ENCODE data around the gene TMEM121.

The TMEM121 gene

DNA sequence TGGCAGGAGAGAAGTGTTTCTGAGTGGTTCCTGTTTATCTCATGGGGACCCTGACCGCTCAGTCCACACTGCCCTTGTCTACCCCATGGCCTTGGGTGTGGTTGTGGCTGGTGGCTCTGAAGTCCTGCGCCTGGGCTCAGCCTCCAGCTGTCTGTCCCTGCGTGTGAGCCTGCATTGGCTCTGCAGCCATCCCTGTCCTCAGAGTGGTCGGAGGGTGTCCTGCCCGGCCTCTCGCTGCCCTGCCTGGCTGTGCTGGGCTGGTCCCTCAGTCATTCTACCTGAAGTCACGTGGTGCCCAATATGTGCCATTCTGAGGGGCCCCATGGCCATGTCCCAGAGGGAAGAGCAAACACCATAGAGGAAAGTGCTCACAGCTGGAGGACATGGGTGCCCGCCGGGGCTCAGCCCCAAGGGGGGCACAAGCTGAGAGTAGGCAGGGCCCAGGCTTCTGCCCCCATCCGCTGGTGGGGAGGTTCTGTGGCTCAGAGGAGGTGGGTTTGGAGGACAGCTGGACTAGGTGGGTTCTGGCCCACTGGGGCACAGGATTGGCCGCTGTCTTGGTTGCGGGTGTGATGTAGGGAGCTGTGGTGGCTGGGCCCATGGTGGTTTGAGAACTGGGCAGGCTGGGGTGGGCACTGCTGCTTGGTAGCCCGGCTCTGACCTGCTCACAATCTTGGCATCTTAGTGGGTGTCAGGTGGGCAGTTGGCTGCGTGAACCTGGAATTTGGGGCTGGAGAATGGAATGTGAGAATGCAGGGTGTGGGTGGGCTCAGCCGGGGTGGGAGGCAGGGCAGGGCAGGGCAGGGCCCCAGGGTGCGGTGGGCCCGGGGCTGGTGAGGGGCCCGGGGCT lies 23.7 kb upstream of the TMEM121 start:
- Histone ChIP-seq H3K36me3 (ENCODE audit: control insufficient read depth, insufficient read depth, low read length, severe bottlenecking) (no peaks in the 10 kb centered on the region), H3K27me3 (replicated peaks; ENCODE audit: control insufficient read depth, insufficient read depth, low read length) (peaks cover 6% of the 10 kb centered on the region), H3K4me1 (ENCODE audit: control insufficient read depth, insufficient read depth, low read length) (no peaks in the 10 kb centered on the region), H3K4me3 (ENCODE audit: low read length) (no peak overlapping the region), H3K9ac (ENCODE audit: low read length) (no peak overlapping the region), H3K9me3 (ENCODE audit: control insufficient read depth, low read length) (no peaks in the 10 kb centered on the region)
- DNase-seq (ENCODE audit: low read depth): no peak

DNA sequence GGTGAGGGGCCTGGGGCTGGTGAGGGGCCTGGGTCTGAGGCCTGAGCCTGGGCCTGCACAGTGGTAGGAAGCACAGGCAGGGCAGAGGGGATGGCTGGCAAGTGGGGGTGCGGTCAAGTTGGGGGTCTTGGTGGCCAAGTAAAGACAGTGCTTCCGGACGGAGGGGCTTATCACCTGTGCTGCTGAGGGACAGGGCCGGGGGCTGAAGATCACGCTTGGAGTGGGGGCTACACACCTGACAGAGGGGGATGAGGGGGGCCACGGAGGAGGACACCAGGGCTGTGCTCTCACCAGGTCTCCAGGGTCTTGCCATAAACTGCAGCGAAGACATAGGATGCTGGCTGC lies 23.1 kb upstream of the TMEM121 start:
- Histone ChIP-seq H3K9me3 (ENCODE audit: control insufficient read depth, low read length) (no peaks in the 10 kb centered on the region), H3K27me3 (replicated peaks; ENCODE audit: control insufficient read depth, insufficient read depth, low read length) (peaks cover 12% of the 10 kb centered on the region), H3K4me3 (ENCODE audit: low read length) (no peak overlapping the region), H3K36me3 (ENCODE audit: control insufficient read depth, insufficient read depth, low read length, severe bottlenecking) (no peaks in the 10 kb centered on the region), H3K9ac (ENCODE audit: low read length) (no peak overlapping the region), H3K4me1 (ENCODE audit: control insufficient read depth, insufficient read depth, low read length) (no peaks in the 10 kb centered on the region)
- no peak for DNase-seq (ENCODE audit: low read depth)

- DNase-seq (ENCODE audit: low read depth): no peak
- no peak overlapping the region for H3K9ac ChIP-seq (ENCODE audit: low read length)
- H3K4me1 ChIP-seq (ENCODE audit: control insufficient read depth, insufficient read depth, low read length): no peaks in the 10 kb centered on the region
- no peak overlapping the region for H3K4me3 ChIP-seq (ENCODE audit: low read length)
- no peaks in the 10 kb centered on the region for H3K36me3 ChIP-seq (ENCODE audit: control insufficient read depth, insufficient read depth, low read length, severe bottlenecking)
- no peaks in the 10 kb centered on the region for H3K9me3 ChIP-seq (ENCODE audit: control insufficient read depth, low read length)
- H3K27me3 ChIP-seq (replicated peaks; ENCODE audit: control insufficient read depth, insufficient read depth, low read length): peaks cover 19% of the 10 kb centered on the region
Observed at GRCh38 chr14:105503935-105504692, 22.3 kb upstream of the TMEM121 start.

DNA sequence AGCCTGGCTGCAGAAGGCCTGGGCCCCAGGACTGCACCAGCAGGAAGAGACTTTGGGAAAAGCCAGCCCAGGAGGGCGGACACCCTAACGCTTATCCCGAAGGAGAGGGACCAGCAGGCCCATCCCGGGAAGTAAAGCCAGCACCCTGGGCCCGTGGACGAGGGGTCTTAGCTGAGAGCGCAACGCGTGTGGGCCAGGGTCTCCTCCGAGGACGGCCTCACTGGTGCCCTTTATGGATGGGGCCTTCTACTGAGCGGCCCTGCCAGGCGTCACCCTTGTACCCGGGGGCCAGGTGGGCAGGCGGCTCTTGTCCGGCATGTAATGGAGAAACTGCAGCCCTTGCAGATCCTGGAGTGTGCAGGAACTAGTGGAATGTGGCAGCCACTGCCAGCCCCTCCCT lies 21.3 kb upstream of the TMEM121 start:
- no peaks in the 10 kb centered on the region for H3K9me3 ChIP-seq (ENCODE audit: control insufficient read depth, low read length)
- H3K9ac ChIP-seq (ENCODE audit: low read length): no peak overlapping the region
- H3K4me1 ChIP-seq (ENCODE audit: control insufficient read depth, insufficient read depth, low read length): no peaks in the 10 kb centered on the region
- H3K36me3 ChIP-seq (ENCODE audit: control insufficient read depth, insufficient read depth, low read length, severe bottlenecking): no peaks in the 10 kb centered on the region
- peaks cover 19% of the 10 kb centered on the region for H3K27me3 ChIP-seq (replicated peaks; ENCODE audit: control insufficient read depth, insufficient read depth, low read length)
- DNase-seq (ENCODE audit: low read depth): no peak
- no peak overlapping the region for H3K4me3 ChIP-seq (ENCODE audit: low read length)

GRCh38 chr14:105507247-105507646 lies 19.1 kb upstream of the TMEM121 start:
- H3K9ac ChIP-seq (ENCODE audit: low read length): no peak overlapping the region
- no peaks in the 10 kb centered on the region for H3K9me3 ChIP-seq (ENCODE audit: control insufficient read depth, low read length)
- DNase-seq (ENCODE audit: low read depth): no peak
- H3K36me3 ChIP-seq (ENCODE audit: control insufficient read depth, insufficient read depth, low read length, severe bottlenecking): no peaks in the 10 kb centered on the region
- no peak overlapping the region for H3K4me3 ChIP-seq (ENCODE audit: low read length)
- H3K4me1 ChIP-seq (ENCODE audit: control insufficient read depth, insufficient read depth, low read length): no peaks in the 10 kb centered on the region
- H3K27me3 ChIP-seq (replicated peaks; ENCODE audit: control insufficient read depth, insufficient read depth, low read length): peaks cover 35% of the 10 kb centered on the region

- Histone ChIP-seq H3K36me3 (ENCODE audit: control insufficient read depth, insufficient read depth, low read length, severe bottlenecking) (no peaks in the 10 kb centered on the region), H3K9me3 (ENCODE audit: control insufficient read depth, low read length) (no peaks in the 10 kb centered on the region), H3K4me1 (ENCODE audit: control insufficient read depth, insufficient read depth, low read length) (no peaks in the 10 kb centered on the region), H3K9ac (ENCODE audit: low read length) (no peak overlapping the region), H3K4me3 (ENCODE audit: low read length) (no peak overlapping the region), H3K27me3 (replicated peaks; ENCODE audit: control insufficient read depth, insufficient read depth, low read length) (peaks cover 41% of the 10 kb centered on the region)
- DNase-seq (ENCODE audit: low read depth): no peak
Observed at GRCh38 chr14:105508069-105508468, 18.3 kb upstream of the TMEM121 start.

GRCh38 chr14:105508601-105509000 lies 17.8 kb upstream of the TMEM121 start:
- no peaks in the 10 kb centered on the region for H3K9me3 ChIP-seq (ENCODE audit: control insufficient read depth, low read length)
- H3K36me3 ChIP-seq (ENCODE audit: control insufficient read depth, insufficient read depth, low read length, severe bottlenecking): no peaks in the 10 kb centered on the region
- no peak for DNase-seq (ENCODE audit: low read depth)
- peaks cover 42% of the 10 kb centered on the region for H3K27me3 ChIP-seq (replicated peaks; ENCODE audit: control insufficient read depth, insufficient read depth, low read length)
- H3K4me1 ChIP-seq (ENCODE audit: control insufficient read depth, insufficient read depth, low read length): no peaks in the 10 kb centered on the region
- no peak overlapping the region for H3K9ac ChIP-seq (ENCODE audit: low read length)
- no peak overlapping the region for H3K4me3 ChIP-seq (ENCODE audit: low read length)

DNA sequence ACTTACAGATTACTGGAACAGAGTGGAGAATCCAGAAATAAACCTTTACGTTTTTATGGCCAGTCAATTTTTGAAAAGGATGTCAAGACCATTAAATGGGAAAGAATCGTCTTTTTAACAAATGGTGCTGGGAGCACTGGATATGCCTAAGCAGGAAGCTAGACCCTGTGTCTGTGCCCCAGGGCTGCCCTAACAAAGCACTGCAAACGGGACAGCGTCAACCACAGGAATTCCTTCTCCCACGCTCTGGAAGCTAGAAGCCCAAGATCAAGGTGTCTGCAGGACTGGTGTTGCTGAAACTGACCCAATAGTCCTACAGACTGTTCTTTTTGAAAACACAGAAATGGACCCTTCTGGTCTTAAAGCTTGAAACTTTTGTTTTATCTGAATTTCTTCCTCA lies 9.3 kb upstream of the TMEM121 start:
- Histone ChIP-seq H3K9me3 (ENCODE audit: control insufficient read depth, low read length) (peaks cover 12% of the 10 kb centered on the region), H3K27me3 (replicated peaks; ENCODE audit: control insufficient read depth, insufficient read depth, low read length) (peaks cover 40% of the 10 kb centered on the region), H3K4me3 (ENCODE audit: low read length) (no peak overlapping the region), H3K9ac (ENCODE audit: low read length) (no peak overlapping the region), H3K36me3 (ENCODE audit: control insufficient read depth, insufficient read depth, low read length, severe bottlenecking) (no peaks in the 10 kb centered on the region), H3K4me1 (ENCODE audit: control insufficient read depth, insufficient read depth, low read length) (no peaks in the 10 kb centered on the region)
- DNase-seq (ENCODE audit: low read depth): no peak

- Histone ChIP-seq H3K9me3 (ENCODE audit: control insufficient read depth, low read length) (peaks cover 12% of the 10 kb centered on the region), H3K36me3 (ENCODE audit: control insufficient read depth, insufficient read depth, low read length, severe bottlenecking) (no peaks in the 10 kb centered on the region), H3K4me3 (ENCODE audit: low read length) (no peak overlapping the region), H3K4me1 (ENCODE audit: control insufficient read depth, insufficient read depth, low read length) (no peaks in the 10 kb centered on the region), H3K9ac (ENCODE audit: low read length) (no peak overlapping the region), H3K27me3 (replicated peaks; ENCODE audit: control insufficient read depth, insufficient read depth, low read length) (peaks cover 30% of the 10 kb centered on the region)
- DNase-seq (ENCODE audit: low read depth): no peak
Observed at GRCh38 chr14:105519946-105520698, 6.3 kb upstream of the TMEM121 start.

DNA sequence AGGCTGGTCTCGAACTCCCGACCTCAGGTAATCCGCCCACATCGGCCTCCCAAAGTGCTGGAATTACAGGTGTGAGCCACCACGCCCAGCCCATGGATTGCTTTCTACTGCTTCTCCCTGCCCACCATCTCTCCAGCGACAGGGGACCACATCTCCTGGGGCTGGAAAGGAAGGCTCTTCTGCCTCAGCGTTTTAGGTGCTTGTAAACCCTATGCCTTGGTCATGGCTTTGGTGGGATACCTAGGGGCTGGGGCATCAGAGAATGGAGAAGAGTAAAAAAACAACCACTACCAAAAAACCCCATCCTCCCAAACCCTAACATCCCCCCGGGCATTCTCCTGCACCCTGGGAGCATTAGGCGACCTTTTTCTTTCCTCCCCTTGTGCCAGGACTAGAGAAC lies 1.1 kb upstream of the TMEM121 start:
- DNase-seq (ENCODE audit: low read depth): no peak
- no peak overlapping the region for H3K4me3 ChIP-seq (ENCODE audit: low read length)
- H3K36me3 ChIP-seq (ENCODE audit: control insufficient read depth, insufficient read depth, low read length, severe bottlenecking): no peaks in the 10 kb centered on the region
- no peaks in the 10 kb centered on the region for H3K9me3 ChIP-seq (ENCODE audit: control insufficient read depth, low read length)
- peaks cover 2% of the 10 kb centered on the region for H3K4me1 ChIP-seq (ENCODE audit: control insufficient read depth, insufficient read depth, low read length)
- H3K9ac ChIP-seq (ENCODE audit: low read length): no peak overlapping the region
- peaks cover 5% of the 10 kb centered on the region for H3K27me3 ChIP-seq (replicated peaks; ENCODE audit: control insufficient read depth, insufficient read depth, low read length)

- Histone ChIP-seq H3K4me3 (ENCODE audit: low read length) (no peak overlapping the region), H3K36me3 (ENCODE audit: control insufficient read depth, insufficient read depth, low read length, severe bottlenecking) (no peaks in the 10 kb centered on the region), H3K9ac (ENCODE audit: low read length) (no peak overlapping the region), H3K9me3 (ENCODE audit: control insufficient read depth, low read length) (no peaks in the 10 kb centered on the region), H3K4me1 (ENCODE audit: control insufficient read depth, insufficient read depth, low read length) (peaks cover 2% of the 10 kb centered on the region), H3K27me3 (replicated peaks; ENCODE audit: control insufficient read depth, insufficient read depth, low read length) (peaks cover 1% of the 10 kb centered on the region)
- DNase-seq (ENCODE audit: low read depth): peak; percentile 40
Observed at GRCh38 chr14:105526776-105527380, 495 bp downstream of the TMEM121 start.

All from adipocyte (in vitro differentiated cells).